ENCODE data around the gene LAMC1. TPM values are rescaled to one million over a fixed set of nuclear protein-coding genes. Genes with fewer than 3 reads are reported as not detected.

Gene LAMC1
- total RNA-seq, 4 donors from 2014 or later = 76.9 to 159 (median 81.0) TPM

DNA sequence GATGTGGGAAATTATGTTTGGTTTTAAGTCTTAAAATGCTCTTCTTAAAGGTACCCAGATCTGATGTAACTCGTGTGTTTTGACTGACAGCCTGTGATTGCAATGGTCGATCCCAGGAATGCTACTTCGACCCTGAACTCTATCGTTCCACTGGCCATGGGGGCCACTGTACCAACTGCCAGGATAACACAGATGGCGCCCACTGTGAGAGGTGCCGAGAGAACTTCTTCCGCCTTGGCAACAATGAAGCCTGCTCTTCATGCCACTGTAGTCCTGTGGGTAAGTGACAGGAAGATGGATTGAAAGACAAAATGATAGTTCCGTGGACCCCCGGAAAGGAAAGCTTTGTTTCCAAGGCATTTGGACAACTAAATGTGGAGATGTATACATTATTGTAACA lies 91.2 kb downstream of the LAMC1 start:
- no peak for TF ChIP-seq POLR2A (IDR thresholded peaks at IDR 0.05)
- TF ChIP-seq, protein P1, sequence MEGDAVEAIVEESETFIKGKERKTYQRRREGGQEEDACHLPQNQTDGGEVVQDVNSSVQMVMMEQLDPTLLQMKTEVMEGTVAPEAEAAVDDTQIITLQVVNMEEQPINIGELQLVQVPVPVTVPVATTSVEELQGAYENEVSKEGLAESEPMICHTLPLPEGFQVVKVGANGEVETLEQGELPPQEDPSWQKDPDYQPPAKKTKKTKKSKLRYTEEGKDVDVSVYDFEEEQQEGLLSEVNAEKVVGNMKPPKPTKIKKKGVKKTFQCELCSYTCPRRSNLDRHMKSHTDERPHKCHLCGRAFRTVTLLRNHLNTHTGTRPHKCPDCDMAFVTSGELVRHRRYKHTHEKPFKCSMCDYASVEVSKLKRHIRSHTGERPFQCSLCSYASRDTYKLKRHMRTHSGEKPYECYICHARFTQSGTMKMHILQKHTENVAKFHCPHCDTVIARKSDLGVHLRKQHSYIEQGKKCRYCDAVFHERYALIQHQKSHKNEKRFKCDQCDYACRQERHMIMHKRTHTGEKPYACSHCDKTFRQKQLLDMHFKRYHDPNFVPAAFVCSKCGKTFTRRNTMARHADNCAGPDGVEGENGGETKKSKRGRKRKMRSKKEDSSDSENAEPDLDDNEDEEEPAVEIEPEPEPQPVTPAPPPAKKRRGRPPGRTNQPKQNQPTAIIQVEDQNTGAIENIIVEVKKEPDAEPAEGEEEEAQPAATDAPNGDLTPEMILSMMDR (IDR thresholded peaks at IDR 0.05) = no peak
- 94 to 97% methylated on average over 9 of the region's 9 CpGs for WGBS, 2 donors
- intact Hi-C loops (cut with DNase I; ENCODE audit: low total_unique reads) = no loop called here
- H3K4me3 ChIP-seq (ENCODE audit: low read depth, poor library complexity, severe bottlenecking) = no peak overlapping the region
- no peak for DNase-seq (ENCODE audit: low spot score in 2 of 2)

DNA sequence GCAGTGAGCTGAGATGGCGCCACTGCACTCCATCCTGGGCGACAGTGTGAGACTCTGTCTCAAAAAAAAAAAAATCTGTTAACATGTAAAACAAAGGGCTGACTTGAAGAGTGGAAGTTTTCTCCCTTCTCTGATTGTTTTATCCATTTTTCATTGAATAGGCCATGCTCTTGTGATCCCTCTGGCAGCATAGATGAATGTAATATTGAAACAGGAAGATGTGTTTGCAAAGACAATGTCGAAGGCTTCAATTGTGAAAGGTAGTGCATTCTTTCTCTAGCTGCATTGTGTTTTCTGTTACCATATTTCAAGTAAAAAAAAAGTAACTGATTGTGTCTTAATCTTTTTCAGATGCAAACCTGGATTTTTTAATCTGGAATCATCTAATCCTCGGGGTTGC lies 93.2 kb downstream of the LAMC1 start:
- TF ChIP-seq POLR2A (IDR thresholded peaks at IDR 0.05) = no peak
- H3K4me3 ChIP-seq (ENCODE audit: low read depth, poor library complexity, severe bottlenecking) = no peak overlapping the region
- intact Hi-C loops (cut with DNase I; ENCODE audit: low total_unique reads) = no loop called here
- WGBS, 2 donors = 69 to 73% methylated on average over 4 of the region's 4 CpGs
- DNase-seq (ENCODE audit: low spot score in 2 of 2) = no peak

DNA sequence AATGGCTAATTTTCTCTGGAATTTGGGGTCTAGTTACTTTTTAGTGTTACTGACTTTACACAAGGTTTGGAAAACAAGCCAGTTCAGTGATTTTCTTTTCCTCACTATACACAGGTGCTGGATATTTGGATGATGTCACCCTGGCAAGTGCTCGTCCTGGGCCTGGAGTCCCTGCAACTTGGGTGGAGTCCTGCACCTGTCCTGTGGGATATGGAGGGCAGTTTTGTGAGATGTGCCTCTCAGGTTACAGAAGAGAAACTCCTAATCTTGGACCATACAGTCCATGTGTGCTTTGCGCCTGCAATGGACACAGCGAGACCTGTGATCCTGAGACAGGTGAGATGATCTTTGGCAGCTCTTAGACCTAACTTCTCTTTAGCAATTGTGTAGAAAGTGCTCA lies 98.4 kb downstream of the LAMC1 start:
- intact Hi-C loops (cut with DNase I; ENCODE audit: low total_unique reads) = no loop called here
- H3K4me3 ChIP-seq (ENCODE audit: low read depth, poor library complexity, severe bottlenecking) = no peak overlapping the region
- no peak for DNase-seq (ENCODE audit: low spot score in 2 of 2)
- no peak for TF ChIP-seq POLR2A (IDR thresholded peaks at IDR 0.05)
- TF ChIP-seq, protein P1 (IDR thresholded peaks at IDR 0.05) = no peak
- 88% methylated on average over 3 of the region's 3 CpGs for WGBS, 2 donors

DNA sequence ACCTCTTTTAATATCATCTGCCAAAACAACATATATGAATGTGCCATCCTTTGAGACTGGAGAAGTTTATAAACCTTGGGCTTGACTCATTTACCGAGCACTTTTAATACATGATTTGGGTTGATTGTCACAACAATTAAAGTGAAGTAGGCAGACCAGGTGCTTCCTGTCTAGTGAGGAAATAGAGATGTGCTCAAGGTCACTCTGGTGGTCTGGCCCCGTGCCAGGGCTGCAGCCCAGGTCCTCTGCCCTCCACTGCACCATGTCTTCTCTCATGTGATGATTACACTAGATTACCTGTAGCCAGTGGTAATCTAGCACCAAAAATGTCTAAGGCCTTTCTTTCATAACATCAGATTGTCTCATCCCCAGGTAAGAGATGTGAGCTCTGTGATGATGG lies 101.0 kb downstream of the LAMC1 start:
- H3K4me3 ChIP-seq (ENCODE audit: low read depth, poor library complexity, severe bottlenecking) = no peak overlapping the region
- WGBS, 2 donors = 55 to 56% methylated on average over 2 of the region's 2 CpGs
- intact Hi-C loops (cut with DNase I; ENCODE audit: low total_unique reads) = no loop called here
- TF ChIP-seq, protein P1 (IDR thresholded peaks at IDR 0.05) = no peak
- no peak for TF ChIP-seq POLR2A (IDR thresholded peaks at IDR 0.05)
- DNase-seq (ENCODE audit: low spot score in 2 of 2) = no peak

DNA sequence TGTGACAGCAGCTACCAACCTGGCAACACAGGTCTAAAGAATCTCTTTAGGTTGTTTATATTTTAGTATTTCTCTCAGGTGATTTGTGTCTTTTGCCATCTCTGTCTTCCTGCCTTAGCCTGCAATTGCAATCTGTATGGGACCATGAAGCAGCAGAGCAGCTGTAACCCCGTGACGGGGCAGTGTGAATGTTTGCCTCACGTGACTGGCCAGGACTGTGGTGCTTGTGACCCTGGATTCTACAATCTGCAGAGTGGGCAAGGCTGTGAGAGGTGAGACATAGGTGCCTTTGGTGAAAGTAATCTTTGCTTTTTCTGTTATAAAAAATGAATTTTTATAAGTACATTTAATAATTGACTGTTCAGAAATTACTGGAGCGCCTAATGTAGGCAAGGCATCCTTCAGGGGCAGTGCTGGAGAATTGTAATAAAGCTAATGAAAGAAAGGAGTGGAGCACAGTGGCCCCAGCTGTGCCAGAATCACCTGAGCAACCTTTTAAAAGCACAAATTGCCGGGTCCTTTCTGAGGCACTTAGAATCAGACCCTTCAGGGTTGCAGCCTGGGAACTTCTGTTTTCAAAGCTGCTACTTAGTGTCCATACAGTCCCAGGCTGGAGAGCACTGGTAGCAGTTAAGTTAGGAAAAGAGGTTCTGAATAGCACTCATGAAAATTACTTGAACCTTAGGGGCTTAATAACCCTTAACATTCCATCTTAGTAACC lies 102.2 kb downstream of the LAMC1 start:
- TF ChIP-seq POLR2A (IDR thresholded peaks at IDR 0.05) = no peak
- TF ChIP-seq, protein P1 (IDR thresholded peaks at IDR 0.05) = no peak
- DNase-seq (ENCODE audit: low spot score in 2 of 2) = no peak
- intact Hi-C loops (cut with DNase I; ENCODE audit: low total_unique reads) = no loop called here
- WGBS, 2 donors = 91 to 93% methylated on average over 5 of the region's 5 CpGs
- no peak overlapping the region for H3K4me3 ChIP-seq (ENCODE audit: low read depth, poor library complexity, severe bottlenecking)

DNA sequence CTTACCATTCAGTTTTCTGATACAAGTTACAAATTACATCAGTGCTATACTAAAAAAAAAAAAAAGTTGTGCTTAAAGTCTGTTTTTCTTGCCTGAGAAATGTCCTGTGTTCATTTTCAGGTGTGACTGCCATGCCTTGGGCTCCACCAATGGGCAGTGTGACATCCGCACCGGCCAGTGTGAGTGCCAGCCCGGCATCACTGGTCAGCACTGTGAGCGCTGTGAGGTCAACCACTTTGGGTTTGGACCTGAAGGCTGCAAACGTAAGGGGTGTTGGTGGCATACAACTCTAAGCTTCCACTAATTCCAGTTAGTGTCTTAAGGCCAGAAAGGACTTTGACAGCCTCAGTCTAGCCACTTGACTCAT lies 102.8 kb downstream of the LAMC1 start:
- WGBS, 2 donors = 89 to 99% methylated on average over 5 of the region's 5 CpGs
- no peak overlapping the region for H3K4me3 ChIP-seq (ENCODE audit: low read depth, poor library complexity, severe bottlenecking)
- no peak for TF ChIP-seq POLR2A (IDR thresholded peaks at IDR 0.05)
- TF ChIP-seq, protein P1 (IDR thresholded peaks at IDR 0.05) = no peak
- DNase-seq (ENCODE audit: low spot score in 2 of 2) = no peak
- intact Hi-C loops (cut with DNase I; ENCODE audit: low total_unique reads) = no loop called here

Measured in lower leg skin (tissue), 4 donors.